Measurements from ENCODE around the gene DNAI2. TPM values are rescaled to one million over a fixed set of nuclear protein-coding genes. Genes with fewer than 3 reads are reported as not detected.

DNAI2 gene
- polyA plus RNA-seq, 1 donor from 2014 or later: not detected

- H3K36me3 ChIP-seq (ENCODE audit: insufficient read depth, low read length): no peaks in the 10 kb centered on the region
- no peaks in the 10 kb centered on the region for H4K20me1 ChIP-seq (ENCODE audit: insufficient read depth)
- no peaks in the 10 kb centered on the region for H3K27me3 ChIP-seq (ENCODE audit: insufficient read depth, low read depth, low read length)
- H3K4me2 ChIP-seq (ENCODE audit: low read length): no peak overlapping the region
- no peaks in the 10 kb centered on the region for H3K9me2 ChIP-seq (ENCODE audit: insufficient read depth, low read length)
- H3K9me3 ChIP-seq (ENCODE audit: low read length): no peaks in the 10 kb centered on the region
- no peak overlapping the region for H3K9ac ChIP-seq (ENCODE audit: low read length)
- H3F3A ChIP-seq (ENCODE audit: insufficient read depth, low read length, poor library complexity, severe bottlenecking): no peaks in the 10 kb centered on the region
- H3K79me2 ChIP-seq (replicated peaks; ENCODE audit: insufficient read depth, low read length): no peaks in the 10 kb centered on the region
- TF ChIP-seq RAD21 (conservative IDR thresholded peaks at IDR 0.05): no peak
- no peak for TF ChIP-seq TAF1 (IDR thresholded peaks at IDR 0.05; ENCODE audit: low read depth)
- TF ChIP-seq MXI1 (conservative IDR thresholded peaks at IDR 0.05; ENCODE audit: poor library complexity, severe bottlenecking): no peak
- no peak for TF ChIP-seq EP300 (conservative IDR thresholded peaks at IDR 0.05; ENCODE audit: poor library complexity, severe bottlenecking)
- TF ChIP-seq SMC3 (conservative IDR thresholded peaks at IDR 0.05; ENCODE audit: poor library complexity): no peak
- no peak for TF ChIP-seq REST (IDR thresholded peaks at IDR 0.05; ENCODE audit: borderline replicate concordance)
- H2AFZ ChIP-seq (ENCODE audit: low read depth, low read length): no peak overlapping the region
- H3K4me3 ChIP-seq (ENCODE audit: low read length): no peak overlapping the region
- H3K27ac ChIP-seq (ENCODE audit: low read length): no peak overlapping the region
Measured at GRCh38 chr17:74282587-74283370, 8.7 kb downstream of the DNAI2 start.

GRCh38 chr17:74283371-74283673 lies 9.3 kb downstream of the DNAI2 start:
- no peak overlapping the region for H3K4me3 ChIP-seq (ENCODE audit: low read length)
- H2AFZ ChIP-seq (ENCODE audit: low read depth, low read length): no peak overlapping the region
- H3K36me3 ChIP-seq (ENCODE audit: insufficient read depth, low read length): no peaks in the 10 kb centered on the region
- no peaks in the 10 kb centered on the region for H3K27me3 ChIP-seq (ENCODE audit: insufficient read depth, low read depth, low read length)
- no peak overlapping the region for H3K27ac ChIP-seq (ENCODE audit: low read length)
- no peaks in the 10 kb centered on the region for H3K9me2 ChIP-seq (ENCODE audit: insufficient read depth, low read length)
- H3K9ac ChIP-seq (ENCODE audit: low read length): no peak overlapping the region
- H3K79me2 ChIP-seq (replicated peaks; ENCODE audit: insufficient read depth, low read length): no peaks in the 10 kb centered on the region
- TF ChIP-seq RAD21 (conservative IDR thresholded peaks at IDR 0.05) (no peak), TAF1 (IDR thresholded peaks at IDR 0.05; ENCODE audit: low read depth) (no peak), REST (IDR thresholded peaks at IDR 0.05; ENCODE audit: borderline replicate concordance) (no peak)
- H3K9me3 ChIP-seq (ENCODE audit: low read length): no peaks in the 10 kb centered on the region
- H3K4me2 ChIP-seq (ENCODE audit: low read length): no peak overlapping the region
- H3F3A ChIP-seq (ENCODE audit: insufficient read depth, low read length, poor library complexity, severe bottlenecking): no peaks in the 10 kb centered on the region
- no peaks in the 10 kb centered on the region for H4K20me1 ChIP-seq (ENCODE audit: insufficient read depth)

Data from neural cell (in vitro differentiated cells).